CD4-positive, alpha-beta T cell treated with Interleukin-21 for 1 hour (primary cell): ENCODE measurements around the gene GAN.
A peak's percentile ranks its signal among the peaks of the same experiment; 100 is the strongest.
"Not testable (repeated sequence)": the region's sequence is repeated elsewhere in the genome, so short reads cannot be mapped to it uniquely, and the experiment has no call there.

Experiments
- DNase-seq: peaks from one replicate; pipeline ENCODE4 v3.0.0-alpha.2; 2020

Gene GAN

GRCh38 chr16:81310045-81310644 is 4.6 kb upstream of the GAN start:
- DNase-seq, result no peak

- no peak for DNase-seq
These were observed 3.0 kb upstream of the GAN start for GRCh38 chr16:81311762-81312161.

- DNase-seq, result no peak
These were observed 810 bp upstream of the GAN start for GRCh38 chr16:81313701-81314602.

- peak; percentile 37 for DNase-seq
These were observed 761 bp downstream of the GAN start for GRCh38 chr16:81315271-81316175.

- DNase-seq, result no peak
These were observed 1.4 kb downstream of the GAN start for GRCh38 chr16:81316176-81316496.

GRCh38 chr16:81318711-81319110 is 3.9 kb downstream of the GAN start:
- DNase-seq, result no peak

- DNase-seq, result no peak
These were observed 4.6 kb downstream of the GAN start for GRCh38 chr16:81319221-81319912.

GRCh38 chr16:81321039-81321438 is 6.3 kb downstream of the GAN start:
- no peak for DNase-seq

- no peak for DNase-seq
These were observed 6.8 kb downstream of the GAN start for GRCh38 chr16:81321536-81321935.

- DNase-seq, result no peak
These were observed 10.0 kb downstream of the GAN start for GRCh38 chr16:81324808-81325207.

GRCh38 chr16:81327011-81327410 is 12.2 kb downstream of the GAN start:
- DNase-seq, result no peak

- DNase-seq, result no peak
These were observed 12.9 kb downstream of the GAN start for GRCh38 chr16:81327447-81328196.

GRCh38 chr16:81329947-81330346 is 15.2 kb downstream of the GAN start:
- DNase-seq, result no peak

- no peak for DNase-seq
These were observed 18.6 kb downstream of the GAN start for GRCh38 chr16:81333356-81333755.

GRCh38 chr16:81335669-81336068 is 20.9 kb downstream of the GAN start:
- DNase-seq, result no peak

GRCh38 chr16:81337097-81337496 is 22.3 kb downstream of the GAN start:
- DNase-seq, result no peak

GRCh38 chr16:81345172-81345571 is 30.4 kb downstream of the GAN start:
- not testable (repeated sequence) for DNase-seq

GRCh38 chr16:81347425-81347824 is 32.7 kb downstream of the GAN start:
- no peak for DNase-seq

GRCh38 chr16:81349608-81350305 is 35.0 kb downstream of the GAN start:
- DNase-seq, result no peak

GRCh38 chr16:81350306-81350615 is 35.5 kb downstream of the GAN start:
- DNase-seq, result no peak

- no peak for DNase-seq
These were observed 39.1 kb downstream of the GAN start for GRCh38 chr16:81353895-81354294.
